ENCODE data around the gene RARB.

DNA sequence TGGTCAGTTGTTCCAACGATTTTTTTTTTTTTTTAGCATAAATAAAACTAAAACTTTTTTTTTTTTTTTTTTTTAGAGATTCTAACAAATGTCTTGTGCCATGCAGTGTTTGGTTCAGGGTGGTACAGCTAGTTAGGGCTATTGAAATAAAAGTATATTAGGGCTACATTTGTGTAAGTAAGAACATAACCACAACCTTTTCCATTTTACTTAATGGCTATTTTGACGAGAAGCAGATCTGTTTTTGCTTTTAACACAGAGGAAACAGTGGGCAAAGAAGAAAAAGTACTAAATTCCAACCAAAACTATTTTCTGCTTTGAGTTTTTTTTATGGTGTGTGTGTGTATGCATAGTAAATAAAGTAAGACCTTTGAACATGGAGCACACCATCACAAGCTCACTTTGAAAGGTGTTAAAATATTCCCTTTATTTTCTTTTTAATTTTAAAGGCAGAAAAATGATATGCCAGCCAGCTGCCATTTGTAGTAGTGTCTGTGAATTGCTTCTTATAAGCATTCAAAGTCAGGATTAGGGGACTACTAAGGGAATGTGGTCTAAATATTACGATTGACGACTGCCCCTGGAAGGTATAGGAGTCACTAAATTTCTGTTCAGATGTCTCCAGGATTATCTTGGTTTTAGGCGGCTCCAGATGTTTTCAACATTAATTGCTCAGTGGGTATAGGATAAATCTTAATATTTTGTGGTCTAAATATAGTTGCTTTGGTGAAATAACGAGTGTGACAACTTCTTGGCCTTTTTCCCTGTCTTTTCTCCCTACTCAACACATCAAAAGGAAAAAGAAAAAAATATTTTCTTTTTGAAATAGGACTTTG, 3.1 kb downstream of the RARB start:
- TF ChIP-seq CTCF (IDR thresholded peaks at IDR 0.05 in 8 of 11, conservative IDR thresholded peaks at IDR 0.05 in 3 of 11) (no peak), POLR2A (IDR thresholded peaks at IDR 0.05) (no peak), POLR2AphosphoS5 (IDR thresholded peaks at IDR 0.05) (no peak)
